Measurements from ENCODE around the gene LRRC56. TPM values are rescaled to one million over a fixed set of nuclear protein-coding genes. Genes with fewer than 3 reads are reported as not detected.

LRRC56 gene
- polyA plus RNA-seq, 3 donors, result 0.09 to 0.68 TPM; not detected in 1

- H3K4me3 Mint-ChIP-seq, result peak overlapping the region; percentile 31 to 73
- no peak overlapping the region for H3K27ac Mint-ChIP-seq
- H2AFZ ChIP-seq (ENCODE audit: insufficient read depth, low read depth, low read length, poor library complexity, severe bottlenecking), result no peak overlapping the region
Measured at GRCh38 chr11:557328-558132, 20.2 kb downstream of the LRRC56 start.

GRCh38 chr11:558503-558902 lies 21.2 kb downstream of the LRRC56 start:
- WGBS (ENCODE audit: insufficient coverage), result 92% methylated on average over 17 of the region's 20 CpGs
- peaks cover 0 to 10% (median 2%) of the 10 kb centered on the region in 7 donors for H3K9me3 Mint-ChIP-seq
- Histone ChIP-seq H3K9ac (ENCODE audit: insufficient read depth, low read length, poor library complexity, severe bottlenecking) (no peak overlapping the region), H2AFZ (ENCODE audit: insufficient read depth, low read depth, low read length, poor library complexity, severe bottlenecking) (no peak overlapping the region), H3K4me1 (ENCODE audit: control insufficient read depth in 1 of 2, insufficient read depth in 2 of 2, low read length in 2 of 2) (peaks cover 16 to 45% of the 10 kb centered on the region in 2 donors), H4K20me1 (ENCODE audit: insufficient read depth, low read length) (peaks cover 15% of the 10 kb centered on the region), H3K27me3 (ENCODE audit: control insufficient read depth in 2 of 2, insufficient read depth in 2 of 2, low read length in 2 of 2) (peaks cover 4 to 50% of the 10 kb centered on the region in 2 donors), H3K79me2 (ENCODE audit: insufficient read depth, low read length) (peaks cover 3% of the 10 kb centered on the region), H3K27ac (ENCODE audit: low read depth in 1 of 2, low read length in 2 of 2) (no peak overlapping the region), H3K9me3 (replicated peaks in 1 of 2; ENCODE audit: control insufficient read depth in 1 of 2, insufficient read depth in 1 of 2, low read length in 2 of 2) (peaks cover 0 to 8% of the 10 kb centered on the region in 2 donors), H3K36me3 (replicated peaks in 1 of 2; ENCODE audit: control insufficient read depth in 1 of 2, insufficient read depth in 2 of 2, low read length in 2 of 2) (peaks cover 0 to 5% of the 10 kb centered on the region in 2 donors), H3K4me2 (replicated peaks; ENCODE audit: extremely low read depth, low read length, poor library complexity, severe bottlenecking) (no peak overlapping the region), H3K4me3 (replicated peaks in 1 of 3; ENCODE audit: low read depth in 2 of 3, low read length in 3 of 3) (no peak overlapping the region)
- peaks cover 28 to 61% (median 41%) of the 10 kb centered on the region in 3 donors for H3K27me3 Mint-ChIP-seq (ENCODE audit: low read depth in 3 of 3)
- peaks cover 1 to 4% of the 10 kb centered on the region in 2 donors for H3K36me3 Mint-ChIP-seq
- no peak for DNase-seq
- H3K27ac Mint-ChIP-seq, result no peak overlapping the region
- peaks cover 18% of the 10 kb centered on the region for H3K4me1 Mint-ChIP-seq
- intact Hi-C loops (cut with micrococcal nuclease), result no loop called here
- no peak for TF ChIP-seq CTCF (IDR thresholded peaks at IDR 0.05)
- H3K4me3 Mint-ChIP-seq, result peak overlapping the region in 1 of 2 donors; percentile 53

More at GRCh38 chr11:557328-558132, 20.2 kb downstream of the LRRC56 start:
- Histone ChIP-seq H3K9me3 (replicated peaks in 1 of 2; ENCODE audit: control insufficient read depth in 1 of 2, insufficient read depth in 1 of 2, low read length in 2 of 2) (peaks cover 0 to 8% of the 10 kb centered on the region in 2 donors), H3K27me3 (ENCODE audit: control insufficient read depth in 2 of 2, insufficient read depth in 2 of 2, low read length in 2 of 2) (peaks cover 4 to 60% of the 10 kb centered on the region in 2 donors), H3K79me2 (ENCODE audit: insufficient read depth, low read length) (peaks cover 3% of the 10 kb centered on the region), H3K9ac (ENCODE audit: insufficient read depth, low read length, poor library complexity, severe bottlenecking) (no peak overlapping the region), H3K4me2 (replicated peaks; ENCODE audit: extremely low read depth, low read length, poor library complexity, severe bottlenecking) (no peak overlapping the region), H3K4me3 (replicated peaks in 1 of 3; ENCODE audit: low read depth in 2 of 3, low read length in 3 of 3) (no peak overlapping the region), H3K4me1 (ENCODE audit: control insufficient read depth in 1 of 2, insufficient read depth in 2 of 2, low read length in 2 of 2) (peaks cover 16 to 44% of the 10 kb centered on the region in 2 donors), H3K36me3 (replicated peaks in 1 of 2; ENCODE audit: control insufficient read depth in 1 of 2, insufficient read depth in 2 of 2, low read length in 2 of 2) (no peaks in the 10 kb centered on the region), H4K20me1 (ENCODE audit: insufficient read depth, low read length) (peaks cover 10% of the 10 kb centered on the region), H3K27ac (ENCODE audit: low read depth in 1 of 2, low read length in 2 of 2) (no peak overlapping the region)
- peaks cover 18% of the 10 kb centered on the region for H3K4me1 Mint-ChIP-seq
- H3K9me3 Mint-ChIP-seq, result peaks cover 0 to 10% (median 2%) of the 10 kb centered on the region in 7 donors
- H3K27me3 Mint-ChIP-seq (ENCODE audit: low read depth in 3 of 3), result peaks cover 29 to 71% (median 46%) of the 10 kb centered on the region in 3 donors
- WGBS (ENCODE audit: insufficient coverage), result 88% methylated on average over 17 of the region's 24 CpGs
- no peak for DNase-seq
- intact Hi-C loops (cut with micrococcal nuclease), result loop anchor here in 1 of 2 donors (2.0 kb wide), 1 partner anchor 165 kb away; no protein-coding TSS in a partner anchor
- H3K36me3 Mint-ChIP-seq, result peaks cover 0 to 2% of the 10 kb centered on the region in 2 donors
- no peak for TF ChIP-seq CTCF (IDR thresholded peaks at IDR 0.05)
